Smooth muscle cell (in vitro differentiated cells): ENCODE measurements around the gene ZMYM2. TPM values are rescaled to one million over a fixed set of nuclear protein-coding genes. Genes with fewer than 3 reads are reported as not detected.

Experiments used
- DNase-seq: peaks from one replicate; lab custom pipeline; 2025; ENCODE audit not compliant: unreplicated experiment; lab: John Stamatoyannopoulos, UW
- H2AFZ ChIP-seq: fragments of 200-600 bp; sonication (generic); 2 replicates; pipeline ENCODE4 v1.6.0; 2016; ENCODE audit warnings: antibody characterized with exemption, low read depth, mild to moderate bottlenecking
- H3F3A ChIP-seq: fragments of 200-600 bp; sonication (generic); 2 replicates; pipeline ENCODE4 v1.6.0; 2017; ENCODE audit warnings: antibody characterized with exemption, low read depth
- H3K27ac ChIP-seq: fragments of 200-600 bp; sonication (generic); 2 replicates; pipeline ENCODE4 v1.5.1; 2016; ENCODE audit warnings: low read depth, mild to moderate bottlenecking
- H3K27me3 ChIP-seq: fragments of 200-600 bp; sonication (generic); 2 replicates; pipeline ENCODE4 v1.6.1; 2016; ENCODE audit warnings: low read depth, mild to moderate bottlenecking
- H3K36me3 ChIP-seq: fragments of 200-600 bp; sonication (generic); 2 replicates; pipeline ENCODE4 v1.5.1; 2016; ENCODE audit warnings: low read depth
- H3K4me1 ChIP-seq: fragments of 200-600 bp; sonication (generic); 2 replicates; pipeline ENCODE4 v1.5.1; 2016; ENCODE audit warnings: low read depth
- H3K4me2 ChIP-seq: fragments of 200-600 bp; sonication (generic); 2 replicates; pipeline ENCODE4 v1.6.0; 2016; ENCODE audit warnings: mild to moderate bottlenecking
- H3K4me3 ChIP-seq: fragments of 200-600 bp; sonication (generic); 2 replicates; pipeline ENCODE4 v1.5.1; 2016; ENCODE audit warnings: mild to moderate bottlenecking
- H3K79me2 ChIP-seq: fragments of 200-600 bp; sonication (generic); 2 replicates; pipeline ENCODE4 v1.6.0; 2016; ENCODE audit warnings: low read depth, mild to moderate bottlenecking
- H3K9ac ChIP-seq: fragments of 200-600 bp; sonication (generic); 2 replicates; pipeline ENCODE4 v1.6.0; 2016; ENCODE audit warnings: low read depth
- H3K9me3 ChIP-seq: fragments of 200-600 bp; sonication (generic); replicated peaks from 2 replicates; pipeline ENCODE4 v1.5.1; 2016; ENCODE audit warnings: low read depth
- H4K20me1 ChIP-seq: fragments of 200-600 bp; sonication (generic); 2 replicates; pipeline ENCODE4 v1.6.0; 2016; ENCODE audit warnings: low read depth
- CTCF ChIP-seq: fragments of 200-600 bp; sonication (generic); IDR thresholded peaks from 2 replicates; pipeline ENCODE4 v1.5.1; 2017; ENCODE audit warnings: borderline replicate concordance, mild to moderate bottlenecking, antibody characterized with exemption; ENCODE audit not compliant: insufficient read depth, poor library complexity, severe bottlenecking
- WGBS: methylation state at CpG from one replicate; pipeline ENCODE4 v1.1.7; 2016; ENCODE audit warnings: low lambda C conversion rate; 5-methylcytosine and 5-hydroxymethylcytosine counted together
- polyA plus RNA-seq: library from polyadenylated mRNA; unstranded; fragments of >200 nt; fragmentation: Nextera tagmentation; extraction: Ambion mirVana; gene quantifications from 2 replicates; pipeline ENCODE4 v1.2.1, GENCODE V29; 2016
- total RNA-seq: library from RNA; depleted of rRNA; stranded (reverse); fragments of >200 nt; gene quantifications from 2 replicates; pipeline ENCODE4 v1.2.3, GENCODE V29; 2014

Gene ZMYM2
- total and polyA plus RNA-seq, 2 experiments from 2014 or later, result 29.9 to 107 TPM

- Histone ChIP-seq H3K79me2 (no peaks in the 10 kb centered on the region), H3K4me2 (peak overlapping the region; percentile 81), H3K27ac (no peak overlapping the region), H3K27me3 (peaks cover 27% of the 10 kb centered on the region), H3K4me3 (peak overlapping the region; percentile 21), H3K9ac (no peak overlapping the region), H3K4me1 (peaks cover 4% of the 10 kb centered on the region), H2AFZ (no peak overlapping the region), H3K9me3 (no peaks in the 10 kb centered on the region), H3F3A (no peaks in the 10 kb centered on the region), H4K20me1 (no peaks in the 10 kb centered on the region), H3K36me3 (no peaks in the 10 kb centered on the region)
- 35% methylated on average over 51 of the region's 56 CpGs for WGBS
- DNase-seq, result no peak
- TF ChIP-seq CTCF, result no peak
Measured at GRCh38 chr13:20136781-20137703, 178.5 kb downstream of the ZMYM2 start.

DNA sequence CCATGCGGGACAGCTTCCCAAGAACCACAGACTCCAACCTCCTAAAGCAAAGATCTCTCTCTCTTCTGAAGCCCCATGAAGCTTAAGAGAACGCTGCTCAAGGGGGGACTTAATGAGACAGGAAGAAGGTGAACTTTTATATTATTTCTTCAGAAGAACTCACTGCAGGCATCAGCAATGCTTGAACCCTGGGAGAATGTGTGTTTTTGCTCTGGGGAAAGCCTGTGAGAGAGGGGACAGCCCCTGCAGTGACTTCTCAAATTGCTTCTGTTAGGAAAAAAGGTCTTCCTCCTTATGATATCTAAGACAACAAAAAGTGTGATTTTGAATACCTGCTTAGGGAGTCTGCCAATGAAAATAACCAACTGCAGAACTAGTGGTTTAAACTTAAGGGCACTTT lies 179.3 kb downstream of the ZMYM2 start:
- Histone ChIP-seq H3K79me2 (no peaks in the 10 kb centered on the region), H4K20me1 (no peaks in the 10 kb centered on the region), H3K27ac (no peak overlapping the region), H2AFZ (no peak overlapping the region), H3K4me3 (no peak overlapping the region), H3K9ac (no peak overlapping the region), H3K36me3 (no peaks in the 10 kb centered on the region), H3K27me3 (peaks cover 27% of the 10 kb centered on the region), H3F3A (no peaks in the 10 kb centered on the region), H3K4me2 (no peak overlapping the region), H3K9me3 (no peaks in the 10 kb centered on the region), H3K4me1 (peaks cover 4% of the 10 kb centered on the region)
- WGBS, result 86% methylated on average over 2 of the region's 2 CpGs
- TF ChIP-seq CTCF, result no peak
- no peak for DNase-seq

GRCh38 chr13:20140487-20140886 lies 182.0 kb downstream of the ZMYM2 start:
- WGBS, result 35% methylated on average over 4 of the region's 4 CpGs
- no peak overlapping the region for H3K9ac ChIP-seq
- H2AFZ ChIP-seq, result no peak overlapping the region
- no peaks in the 10 kb centered on the region for H3K36me3 ChIP-seq
- H3K4me2 ChIP-seq, result peak overlapping the region; percentile 61
- peaks cover 4% of the 10 kb centered on the region for H3K4me1 ChIP-seq
- no peaks in the 10 kb centered on the region for H3K79me2 ChIP-seq
- no peak overlapping the region for H3K27ac ChIP-seq
- H3F3A ChIP-seq, result no peaks in the 10 kb centered on the region
- H4K20me1 ChIP-seq, result no peaks in the 10 kb centered on the region
- H3K4me3 ChIP-seq, result no peak overlapping the region
- no peaks in the 10 kb centered on the region for H3K9me3 ChIP-seq
- TF ChIP-seq CTCF, result no peak
- H3K27me3 ChIP-seq, result peaks cover 27% of the 10 kb centered on the region
- DNase-seq, result no peak

Other genes with a start within 250 kb of the ZMYM2 start
- 22.8 and 26.7 TPM in 2 replicates for gene PSPC1, start 175.8 kb upstream of the ZMYM2 start, total RNA-seq
- 7.9 and 11.3 TPM in 2 replicates for gene PSPC1, start 175.8 kb upstream of the ZMYM2 start, polyA plus RNA-seq
- gene ZMYM5, start 95.1 kb upstream of the ZMYM2 start, total RNA-seq, result 20.9 and 21.0 TPM in 2 replicates
- 14.1 and 17.3 TPM in 2 replicates for gene ZMYM5, start 95.1 kb upstream of the ZMYM2 start, polyA plus RNA-seq
- 1.5 and 4.5 TPM in 2 replicates for gene GJA3, start 202.3 kb downstream of the ZMYM2 start, total RNA-seq
- gene GJA3, start 202.3 kb downstream of the ZMYM2 start, polyA plus RNA-seq, result 1.3 and 1.4 TPM in 2 replicates
- gene GJB2, start 234.2 kb downstream of the ZMYM2 start, total RNA-seq, result 101 and 115 TPM in 2 replicates
- gene GJB2, start 234.2 kb downstream of the ZMYM2 start, polyA plus RNA-seq, result 42.9 and 83.7 TPM in 2 replicates